Naive thymus-derived CD4-positive, alpha-beta T cell (primary cell): Measurements from ENCODE around the gene RORB. TPM values are rescaled to one million over a fixed set of nuclear protein-coding genes. Genes with fewer than 3 reads are reported as not detected.

Experiments
- ATAC-seq: fragments of 150-1000 bp; cut with Tn5 transposase; 2 replicates; pipeline ENCODE4 v1.10.0; 2021; ENCODE audit warnings: mild to moderate bottlenecking, moderate library complexity
- CTCF ChIA-PET: fragments of 350-600 bp; sonication (Branson Sonifier 250); formaldehyde crosslinking; loops from one replicate; lab custom pipeline; 2021; ENCODE audit warnings: antibody characterized with exemption; lab: Charles Lee
- POLR2A ChIA-PET: fragments of 350-600 bp; sonication (Branson Sonifier 250); formaldehyde crosslinking; loops from one replicate; lab custom pipeline; 2021; ENCODE audit warnings: antibody characterized with exemption, inconsistent platforms; lab: Charles Lee
- DNase-seq, 9 donors: peaks; one replicate each; pipeline versions ENCODE4 v3.0.0 to v3.0.0-alpha.2; 2020 to 2022; ENCODE audit warnings: mixed read lengths in 1 of 9
- H3K27ac ChIP-seq: one replicate; pipeline ENCODE4 v1.7.0; 2013; ENCODE audit warnings: mild to moderate bottlenecking, low read depth, low read length, moderate library complexity
- H3K27me3 ChIP-seq, 2 donors: one replicate each; pipeline ENCODE4 v1.7.0; 2013; ENCODE audit warnings: low read length in 2 of 2, mild to moderate bottlenecking in 2 of 2, moderate library complexity in 2 of 2; ENCODE audit not compliant: control insufficient read depth in 2 of 2, insufficient read depth in 2 of 2
- H3K36me3 ChIP-seq, 3 experiments: 1 replicate in 2 of 3; 2 replicates in 1 of 3; pipeline ENCODE4 v1.7.0; 2013; ENCODE audit warnings: low read length in 3 of 3, mild to moderate bottlenecking in 3 of 3, moderate library complexity in 1 of 3; ENCODE audit not compliant: insufficient read depth in 3 of 3, control insufficient read depth in 2 of 3
- H3K4me1 ChIP-seq, 2 donors: one replicate each; pipeline ENCODE4 v1.7.0; 2013; ENCODE audit warnings: low read length in 2 of 2, mild to moderate bottlenecking in 2 of 2, moderate library complexity in 1 of 2; ENCODE audit not compliant: control insufficient read depth in 2 of 2, insufficient read depth in 2 of 2
- H3K4me3 ChIP-seq: 2 replicates; pipeline ENCODE4 v1.7.0; 2013; ENCODE audit warnings: mild to moderate bottlenecking, low read length
- H3K9me3 ChIP-seq, 3 experiments: 1 replicate in 2 of 3; 2 replicates in 1 of 3; pipeline ENCODE4 v1.7.0; 2013; ENCODE audit warnings: low read length in 3 of 3; ENCODE audit not compliant: control insufficient read depth in 2 of 3
- H3K27ac Mint-ChIP-seq, 9 donors: one replicate each; pipeline ENCODE4 v1.8.0; 2020 to 2022; ENCODE audit warnings: mixed read lengths in 9 of 9, mild to moderate bottlenecking in 8 of 9, moderate library complexity in 5 of 9, inconsistent platforms in 2 of 9
- H3K27me3 Mint-ChIP-seq, 5 donors: one replicate each; pipeline ENCODE4 v1.8.0; 2021 to 2022; ENCODE audit warnings: mixed read lengths in 5 of 5, mild to moderate bottlenecking in 1 of 5
- H3K36me3 Mint-ChIP-seq, 5 donors: one replicate each; pipeline ENCODE4 v1.8.0; 2020 to 2022; ENCODE audit warnings: mixed read lengths in 5 of 5, mild to moderate bottlenecking in 3 of 5, inconsistent platforms in 1 of 5
- H3K4me1 Mint-ChIP-seq, 7 donors: one replicate each; pipeline ENCODE4 v1.8.0; 2020 to 2022; ENCODE audit warnings: mixed read lengths in 7 of 7, mild to moderate bottlenecking in 3 of 7, inconsistent platforms in 1 of 7
- H3K4me3 Mint-ChIP-seq, 10 donors: one replicate each; pipeline ENCODE4 v1.8.0; 2020 to 2022; ENCODE audit warnings: mild to moderate bottlenecking in 10 of 10, mixed read lengths in 10 of 10, moderate library complexity in 6 of 10, inconsistent platforms in 2 of 10
- H3K9me3 Mint-ChIP-seq, 11 donors: one replicate each; pipeline ENCODE4 v1.8.0; 2020 to 2022; ENCODE audit warnings: mixed read lengths in 11 of 11, mild to moderate bottlenecking in 4 of 11, inconsistent platforms in 1 of 11, moderate library complexity in 1 of 11
- intact Hi-C, 2 donors: fragments of 100-400 bp; cut with micrococcal nuclease; formaldehyde crosslinking; loops; one replicate each; pipeline ENCODE4 v1.15.1; 2023
- polyA plus RNA-seq, 2 donors: library from polyadenylated mRNA; unstranded; fragments of 300-500 nt; fragmentation: Illumina TruSeq; gene quantifications; one replicate each; pipeline ENCODE4 v1.2.3, GENCODE V29; 2021
- total RNA-seq, 6 experiments: library from RNA in 5 of 6; stranded (reverse) in 5 of 6; gene quantifications; 1 replicate in 5 of 6; 2 replicates in 1 of 6; pipeline ENCODE4 v1.2.3 and lab custom pipeline; 2021 to 2026

Gene RORB
- total and polyA plus RNA-seq, 7 experiments from 2014 or later: 0.12 TPM; not detected in 6

DNA sequence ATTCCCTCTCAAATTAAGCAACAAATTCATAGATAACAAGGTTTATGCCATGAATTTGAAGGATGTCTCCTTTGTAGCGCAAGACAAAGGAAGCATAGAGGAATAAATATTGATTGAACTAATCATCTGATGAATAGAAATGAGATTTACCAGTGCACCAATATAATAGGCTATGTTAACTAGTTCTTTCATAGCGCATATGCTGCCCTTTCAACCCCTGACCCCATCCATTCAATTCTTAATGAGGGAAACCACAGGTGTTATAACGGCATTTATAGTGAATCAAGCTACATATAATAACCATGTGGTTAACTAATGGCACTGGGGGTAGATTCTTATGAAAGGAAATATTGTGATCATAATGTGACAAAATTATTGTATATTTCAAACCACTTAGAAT lies 6.5 kb downstream of the RORB start:
- Histone ChIP-seq H3K27ac (no peak overlapping the region), H3K4me1 (no peaks in the 10 kb centered on the region), H3K27me3 (peaks cover 0 to 6% of the 10 kb centered on the region in 2 donors), H3K4me3 (no peak overlapping the region), H3K9me3 (no peaks in the 10 kb centered on the region), H3K36me3 (no peaks in the 10 kb centered on the region)
- intact Hi-C loops: no loop called here
- ATAC-seq (no peak), DNase-seq (no peak)
- Mint-ChIP-seq H3K4me1 (peaks cover 0 to 22% (median 15%) of the 10 kb centered on the region in 7 donors), H3K36me3 (no peaks in the 10 kb centered on the region), H3K4me3 (no peak overlapping the region), H3K9me3 (peaks cover 0 to 3% (median 0%) of the 10 kb centered on the region in 11 donors), H3K27me3 (peaks cover 29 to 41% (median 35%) of the 10 kb centered on the region in 5 donors), H3K27ac (no peak overlapping the region)
- CTCF ChIA-PET: no interaction called here
- POLR2A ChIA-PET: no interaction called here

DNA sequence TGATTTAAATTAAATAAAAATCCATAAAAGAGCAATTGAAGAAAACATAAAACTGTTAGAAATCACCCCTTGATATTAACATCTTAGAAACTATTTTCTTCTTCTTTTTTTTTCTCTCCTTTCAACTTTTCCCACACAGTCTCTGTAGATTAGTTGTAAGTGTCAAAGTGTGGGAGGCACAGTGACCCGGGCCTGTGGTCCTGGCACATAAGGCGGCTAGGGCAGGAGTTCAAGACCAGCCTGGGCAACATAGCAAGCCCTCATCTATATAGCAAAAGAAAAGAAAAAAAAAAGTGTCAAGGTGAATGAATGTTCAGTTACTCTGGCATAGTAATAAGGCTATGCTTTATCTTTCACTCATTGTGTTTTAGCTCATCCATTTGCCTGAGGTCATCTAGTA lies 14.2 kb downstream of the RORB start:
- DNase-seq: no peak
- Mint-ChIP-seq H3K36me3 (no peaks in the 10 kb centered on the region), H3K4me1 (no peaks in the 10 kb centered on the region), H3K4me3 (no peak overlapping the region), H3K27me3 (peaks cover 0 to 7% (median 1%) of the 10 kb centered on the region in 5 donors), H3K9me3 (no peaks in the 10 kb centered on the region), H3K27ac (no peak overlapping the region)
- ChIA-PET CTCF (no interaction called here), POLR2A (no interaction called here)
- no peaks in the 10 kb centered on the region for H3K4me1 ChIP-seq
- ATAC-seq: no peak
- H3K9me3 ChIP-seq: no peaks in the 10 kb centered on the region
- no peak overlapping the region for H3K27ac ChIP-seq
- H3K27me3 ChIP-seq: no peaks in the 10 kb centered on the region
- H3K36me3 ChIP-seq: no peaks in the 10 kb centered on the region
- H3K4me3 ChIP-seq: no peak overlapping the region
- intact Hi-C loops: loop anchor here in 1 of 2 donors (10.0 kb wide), 1 partner anchor 57 kb away; no protein-coding TSS in a partner anchor

DNA sequence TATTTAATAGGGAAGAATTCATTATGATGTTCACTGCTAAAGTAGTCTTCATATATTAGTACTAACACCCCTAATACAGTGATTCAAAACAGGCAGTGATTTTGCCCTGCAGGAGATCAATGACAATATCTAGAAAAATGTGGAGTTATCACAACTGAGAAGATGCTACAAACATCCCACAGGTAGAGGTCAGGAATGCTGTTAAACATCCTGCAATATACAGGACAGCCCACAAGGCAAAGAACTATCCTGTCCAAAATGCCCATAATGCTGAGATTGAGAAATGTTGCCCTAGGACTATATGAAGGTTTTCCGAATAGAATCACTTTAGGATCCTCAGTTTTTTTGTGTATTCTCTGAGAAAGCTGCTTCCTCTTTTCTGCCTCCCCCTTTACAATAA lies 15.3 kb downstream of the RORB start:
- ATAC-seq (no peak), DNase-seq (no peak)
- Mint-ChIP-seq H3K27me3 (peaks cover 0 to 7% (median 0%) of the 10 kb centered on the region in 5 donors), H3K4me1 (no peaks in the 10 kb centered on the region), H3K36me3 (no peaks in the 10 kb centered on the region), H3K9me3 (no peaks in the 10 kb centered on the region), H3K4me3 (no peak overlapping the region), H3K27ac (no peak overlapping the region)
- Histone ChIP-seq H3K27me3 (no peaks in the 10 kb centered on the region), H3K9me3 (no peaks in the 10 kb centered on the region), H3K4me1 (no peaks in the 10 kb centered on the region), H3K36me3 (no peaks in the 10 kb centered on the region), H3K4me3 (no peak overlapping the region), H3K27ac (no peak overlapping the region)
- intact Hi-C loops: loop anchor here in 1 of 2 donors (10.0 kb wide), 1 partner anchor 58 kb away; no protein-coding TSS in a partner anchor
- CTCF ChIA-PET: no interaction called here
- POLR2A ChIA-PET: no interaction called here

DNA sequence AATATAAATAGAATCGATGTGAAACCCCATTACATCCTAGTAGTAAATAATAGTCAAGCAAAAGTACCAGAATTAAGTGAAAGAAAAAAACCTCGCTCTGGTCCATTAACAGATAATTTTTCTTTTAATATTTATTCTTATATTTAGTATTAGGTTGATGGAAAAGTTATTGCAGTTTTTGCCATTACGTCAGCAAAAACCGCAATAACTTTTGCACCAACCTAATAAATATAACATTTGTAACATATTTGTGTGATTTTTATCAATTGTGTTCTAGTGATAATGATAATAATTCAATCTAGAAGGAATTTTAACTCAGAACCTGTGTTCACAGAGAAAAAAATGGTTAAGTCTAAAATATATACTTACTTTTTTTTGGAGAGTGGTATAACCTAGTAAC lies 16.1 kb downstream of the RORB start:
- Histone ChIP-seq H3K36me3 (no peaks in the 10 kb centered on the region), H3K27ac (no peak overlapping the region), H3K9me3 (no peaks in the 10 kb centered on the region), H3K4me1 (no peaks in the 10 kb centered on the region), H3K27me3 (no peaks in the 10 kb centered on the region), H3K4me3 (no peak overlapping the region)
- Mint-ChIP-seq H3K4me3 (no peak overlapping the region), H3K9me3 (no peaks in the 10 kb centered on the region), H3K27ac (no peak overlapping the region), H3K27me3 (peaks cover 0 to 7% (median 0%) of the 10 kb centered on the region in 5 donors), H3K36me3 (no peaks in the 10 kb centered on the region), H3K4me1 (no peaks in the 10 kb centered on the region)
- ChIA-PET CTCF (no interaction called here), POLR2A (no interaction called here)
- ATAC-seq: no peak
- intact Hi-C loops: loop anchor here in 1 of 2 donors (10.0 kb wide), 1 partner anchor 58 kb away; no protein-coding TSS in a partner anchor
- DNase-seq: no peak

DNA sequence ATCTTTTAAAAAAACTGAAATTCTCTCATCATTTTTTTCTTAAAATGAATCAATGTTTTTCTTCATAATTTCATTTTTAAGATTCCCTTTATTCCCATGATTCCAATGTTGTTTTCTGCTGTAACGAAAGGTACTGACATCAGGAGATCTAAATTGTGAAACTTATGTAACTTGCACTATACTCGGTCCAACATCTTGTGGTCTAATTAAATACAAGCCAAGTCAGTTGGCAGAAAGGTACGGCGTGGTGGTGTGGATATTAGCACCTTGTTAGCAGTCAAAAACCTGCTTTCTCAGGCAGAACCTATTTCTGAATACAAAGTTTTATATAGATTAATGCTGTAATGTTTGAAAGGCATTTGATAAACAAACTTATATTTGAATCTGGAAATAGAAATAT lies 20.1 kb downstream of the RORB start:
- POLR2A ChIA-PET: no interaction called here
- H3K4me1 Mint-ChIP-seq: no peaks in the 10 kb centered on the region
- DNase-seq: no peak

DNA sequence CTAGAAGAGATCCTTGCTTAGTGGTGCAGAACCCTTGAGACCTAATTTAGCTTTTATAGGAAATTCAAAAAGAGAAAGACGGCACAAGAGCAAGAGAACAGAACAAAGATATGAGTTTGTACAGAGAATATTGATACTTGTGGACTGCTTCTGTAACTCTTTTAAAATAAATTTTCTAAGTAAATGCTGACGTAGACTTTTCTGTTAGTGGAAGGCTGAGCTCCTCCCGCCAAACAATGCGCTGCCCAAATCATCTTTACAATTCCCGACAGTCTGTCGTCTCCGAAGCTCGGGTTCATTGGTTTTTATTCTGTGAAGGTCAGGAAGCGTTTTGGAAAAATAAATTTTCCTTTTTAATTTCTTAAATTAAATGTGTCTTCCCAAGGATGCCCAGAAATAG lies 22.3 kb downstream of the RORB start:
- CTCF ChIA-PET: no interaction called here
- POLR2A ChIA-PET: no interaction called here

More for the DNA sequence above, 20.1 kb downstream of the RORB start:
- Histone ChIP-seq H3K4me3 (no peak overlapping the region), H3K4me1 (no peaks in the 10 kb centered on the region), H3K27ac (no peak overlapping the region), H3K27me3 (no peaks in the 10 kb centered on the region), H3K9me3 (no peaks in the 10 kb centered on the region), H3K36me3 (no peaks in the 10 kb centered on the region)
- Mint-ChIP-seq H3K9me3 (no peaks in the 10 kb centered on the region), H3K4me3 (no peak overlapping the region), H3K27me3 (no peaks in the 10 kb centered on the region), H3K36me3 (no peaks in the 10 kb centered on the region), H3K27ac (no peak overlapping the region)
- no peak for ATAC-seq
- CTCF ChIA-PET: no interaction called here
- intact Hi-C loops: loop anchor here in 1 of 2 donors (10.0 kb wide), 1 partner anchor 62 kb away; no protein-coding TSS in a partner anchor

DNA sequence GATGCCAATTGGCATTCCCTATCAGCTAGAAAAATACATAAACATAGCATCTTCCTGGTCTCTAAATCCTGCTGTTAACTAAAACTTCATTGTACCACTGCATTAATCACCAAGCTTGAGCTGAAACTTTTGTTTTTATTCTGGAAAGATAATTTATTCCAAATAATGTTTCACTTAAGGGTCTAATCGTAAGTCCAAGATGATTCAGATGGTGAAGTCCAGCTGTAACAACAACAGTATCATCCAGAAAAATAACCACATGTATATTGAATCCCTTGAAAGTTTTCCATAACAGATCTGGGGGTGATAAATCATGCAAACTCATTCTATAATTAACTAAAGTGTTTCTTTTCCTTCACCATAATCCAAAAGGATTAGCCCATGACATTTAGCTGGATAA lies 23.9 kb downstream of the RORB start:
- Mint-ChIP-seq H3K27me3 (peaks cover 0 to 4% (median 0%) of the 10 kb centered on the region in 5 donors), H3K4me3 (no peak overlapping the region), H3K9me3 (peaks cover 0 to 3% (median 0%) of the 10 kb centered on the region in 11 donors), H3K4me1 (no peaks in the 10 kb centered on the region), H3K36me3 (no peaks in the 10 kb centered on the region), H3K27ac (no peak overlapping the region)
- Histone ChIP-seq H3K27ac (no peak overlapping the region), H3K27me3 (no peaks in the 10 kb centered on the region), H3K9me3 (no peaks in the 10 kb centered on the region), H3K36me3 (no peaks in the 10 kb centered on the region), H3K4me3 (no peak overlapping the region), H3K4me1 (no peaks in the 10 kb centered on the region)
- ChIA-PET POLR2A (no interaction called here), CTCF (no interaction called here)
- ATAC-seq (no peak), DNase-seq (no peak)
- intact Hi-C loops: no loop called here

More for the DNA sequence above, 22.3 kb downstream of the RORB start:
- Mint-ChIP-seq H3K27me3 (peaks cover 0 to 4% (median 0%) of the 10 kb centered on the region in 5 donors), H3K36me3 (no peaks in the 10 kb centered on the region), H3K4me3 (no peak overlapping the region), H3K4me1 (no peaks in the 10 kb centered on the region), H3K9me3 (peaks cover 0 to 3% (median 0%) of the 10 kb centered on the region in 11 donors), H3K27ac (no peak overlapping the region)
- Histone ChIP-seq H3K9me3 (no peaks in the 10 kb centered on the region), H3K27me3 (no peaks in the 10 kb centered on the region), H3K27ac (no peak overlapping the region), H3K36me3 (no peaks in the 10 kb centered on the region), H3K4me1 (no peaks in the 10 kb centered on the region), H3K4me3 (no peak overlapping the region)
- ATAC-seq: no peak
- no peak for DNase-seq
- intact Hi-C loops: loop anchor here in 1 of 2 donors (10.0 kb wide), 1 partner anchor 65 kb away; no protein-coding TSS in a partner anchor
